MCF 10A (cell line): ENCODE results near the gene TRAPPC12. TPM values are rescaled to one million over a fixed set of nuclear protein-coding genes. Genes with fewer than 3 reads are reported as not detected.

ENCODE experiments used
- Bru-seq: library from RNA; stranded (reverse); fragments of 400-500 nt; gene quantifications from one replicate; lab custom pipeline; 2021; lab: Mats Ljungman, UMichigan
- BruChase-seq, 2 experiments: library from RNA; stranded (reverse); fragments of 400-500 nt; gene quantifications; one replicate each; lab custom pipeline; 2021; lab: Mats Ljungman, UMichigan
- BruUV-seq: library from RNA; stranded (reverse); fragments of 400-500 nt; replicated peaks from 2 replicates; lab custom pipeline; 2021; lab: Mats Ljungman, UMichigan
- CTCF ChIA-PET: fragments of 300-600 bp; sonication (Branson Sonifier 250); formaldehyde crosslinking; extraction: SDS; loops from one replicate; lab custom pipeline; 2021; ENCODE audit warnings: antibody characterized with exemption, inconsistent platforms; lab: Yijun Ruan, JAX
- POLR2A ChIA-PET: fragments of 300-600, 350-650 bp; sonication (Branson Sonifier 250); formaldehyde crosslinking; extraction: SDS; loops from one replicate; lab custom pipeline; 2020; ENCODE audit warnings: antibody characterized with exemption, inconsistent platforms; lab: Yijun Ruan, JAX
- DNase-seq: peaks from one replicate; pipeline ENCODE4 v3.0.0-alpha.2; 2018; ENCODE audit not compliant: unreplicated experiment
- H3K27ac Mint-ChIP-seq: one replicate; pipeline ENCODE4 v1.8.0; 2022; ENCODE audit warnings: mild to moderate bottlenecking, low read depth, mixed read lengths; ENCODE audit not compliant: unreplicated experiment
- H3K27me3 Mint-ChIP-seq: one replicate; pipeline ENCODE4 v1.8.0; 2022; ENCODE audit warnings: mixed read lengths; ENCODE audit not compliant: insufficient read depth, unreplicated experiment
- H3K36me3 Mint-ChIP-seq: one replicate; pipeline ENCODE4 v1.8.0; 2022; ENCODE audit warnings: mild to moderate bottlenecking, moderate library complexity, mixed read lengths; ENCODE audit not compliant: insufficient read depth, unreplicated experiment
- H3K4me1 Mint-ChIP-seq: one replicate; pipeline ENCODE4 v1.8.0; 2022; ENCODE audit warnings: mixed read lengths; ENCODE audit not compliant: insufficient read depth, unreplicated experiment
- H3K4me3 Mint-ChIP-seq: one replicate; pipeline ENCODE4 v1.8.0; 2022; ENCODE audit warnings: mild to moderate bottlenecking, moderate library complexity, mixed read lengths; ENCODE audit not compliant: unreplicated experiment
- H3K9me3 Mint-ChIP-seq: one replicate; pipeline ENCODE4 v1.8.0; 2022; ENCODE audit warnings: mixed read lengths; ENCODE audit not compliant: unreplicated experiment
- CTCF ChIP-seq: fragments of 200-600 bp; IDR thresholded peaks from one replicate; pipeline ENCODE4 v1.8.0; 2022; ENCODE audit warnings: antibody characterized with exemption, mild to moderate bottlenecking; ENCODE audit not compliant: unreplicated experiment
- intact Hi-C: fragments of 100-400 bp; cut with micrococcal nuclease; formaldehyde crosslinking; loops from 2 replicates; pipeline ENCODE4 v1.14.1; 2022
- long read RNA-seq: library from polyadenylated mRNA; stranded (forward); transcript quantifications from one replicate; pipeline ENCODE4 v2.0.0, GENCODE V29; 2022
- total RNA-seq: library from RNA; stranded (reverse); gene quantifications from 2 replicates; pipeline ENCODE4 v1.2.3, GENCODE V29; 2022

Gene TRAPPC12
- 84.4 and 102 TPM in 2 replicates for total RNA-seq
- Bru-seq, nascent RNA = percentile 82 among the genes with signal in this experiment
- BruChase-seq, experiment 1, labeled RNA remaining after a 6-hour chase = percentile 83 among the genes with signal in this experiment
- BruChase-seq, experiment 2, labeled RNA remaining after a 2-hour chase = percentile 87 among the genes with signal in this experiment
- long read RNA-seq, transcript TRAPPC12-201 (12 exons, 2,508 nt) = major isoform, 25 of 56 reads
- long read RNA-seq, partial matches to known transcripts = 18 of 56 reads
- long read RNA-seq, other reads (novel, unspliced or antisense) = 10 of 56 reads

- peak; percentile 93 for DNase-seq
- peak within 1 kb of the TSS; percentile 90 for H3K27ac Mint-ChIP-seq
- intact Hi-C loops = no loop called here
- ChIA-PET CTCF (interaction anchor here (0.6 to 2.0 kb wide), 9 partner anchors 8 to 715 kb away, joined by 3 to 10 read pairs (median 3); no protein-coding TSS in a partner anchor), POLR2A (interaction anchor here (0.6 to 2.2 kb wide), 11 partner anchors 17 to 1671 kb away, joined by 3 to 10 read pairs (median 3); partner anchors contain the start of gene RNASEH1)
- no peaks in the 10 kb centered on the region for H3K9me3 Mint-ChIP-seq
- peaks cover 5% of the 10 kb centered on the region for H3K4me1 Mint-ChIP-seq
- H3K4me3 Mint-ChIP-seq = peak within 1 kb of the TSS; percentile 99
- TF ChIP-seq CTCF = peak; percentile 35
- no peaks in the 10 kb centered on the region for H3K27me3 Mint-ChIP-seq
- BruUV-seq = no TSS peak
- peaks cover 27% of the 10 kb centered on the region for H3K36me3 Mint-ChIP-seq
Observed at GRCh38 chr2:3379647-3380534, at the start of gene TRAPPC12. TSS of gene TRAPPC12 (plus strand) at chr2:3379694. CDS start at chr2:3387624, 7,930 bp downstream.

GRCh38 chr2:3332133-3332532 is 47.4 kb upstream of the TRAPPC12 start:
- POLR2A ChIA-PET = no interaction called here
- intact Hi-C loops = no loop called here
- no peak for TF ChIP-seq CTCF
- Mint-ChIP-seq H3K36me3 (peaks cover 66% of the 10 kb centered on the region), H3K27me3 (no peaks in the 10 kb centered on the region), H3K27ac (no peak overlapping the region), H3K9me3 (no peaks in the 10 kb centered on the region), H3K4me3 (no peak overlapping the region), H3K4me1 (no peaks in the 10 kb centered on the region)
- DNase-seq = no peak
- no TSS peak for BruUV-seq
- CTCF ChIA-PET = no interaction called here

DNA sequence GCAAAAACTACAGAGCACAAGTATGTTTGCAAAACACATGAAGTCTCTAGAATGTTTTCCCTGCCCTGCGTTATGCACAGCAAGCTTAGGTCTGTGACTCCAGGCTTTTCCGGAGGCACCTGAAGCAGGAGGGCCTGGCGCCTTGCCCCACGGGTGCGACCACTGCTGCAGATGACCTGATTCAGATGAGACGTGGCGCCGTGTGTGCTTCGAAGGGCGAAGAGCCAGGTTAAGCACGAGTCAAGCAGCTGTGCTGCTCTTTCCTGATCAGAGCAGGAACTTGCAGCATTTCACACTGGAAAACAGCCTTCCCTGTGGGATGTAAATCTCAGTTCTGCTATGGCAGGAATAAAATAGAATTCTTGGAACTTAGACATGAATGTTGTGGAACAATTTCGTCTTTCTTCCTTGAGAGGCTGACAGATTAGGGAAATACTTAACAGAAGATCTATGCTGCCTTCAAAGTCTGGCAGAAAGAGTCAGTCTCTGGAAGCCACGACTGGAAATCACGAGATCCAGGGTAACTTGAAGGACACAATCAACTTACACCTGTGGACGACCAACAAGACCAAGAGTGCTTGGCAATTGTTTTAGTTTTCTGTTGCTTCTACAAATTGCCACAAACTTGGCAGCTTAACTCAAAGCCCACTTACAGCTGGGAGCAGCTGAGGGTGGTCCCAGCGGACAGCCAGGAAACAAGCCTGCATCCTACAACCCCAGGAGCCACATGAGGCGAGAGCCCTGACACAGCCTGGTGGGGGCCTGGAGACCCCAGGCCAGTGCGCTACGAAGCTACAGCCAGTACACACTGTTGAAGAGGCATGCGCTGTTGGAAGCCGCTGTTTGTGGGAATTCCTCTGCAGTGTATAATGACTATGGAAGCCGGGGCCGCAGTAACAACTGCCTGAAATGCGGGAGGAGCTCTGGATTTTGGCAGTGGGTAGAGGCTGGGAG is 44.8 kb upstream of the TRAPPC12 start:
- no peak overlapping the region for H3K4me3 Mint-ChIP-seq
- POLR2A ChIA-PET = no interaction called here
- BruUV-seq = no TSS peak

More for the DNA sequence above, 44.8 kb upstream of the TRAPPC12 start:
- Mint-ChIP-seq H3K9me3 (no peaks in the 10 kb centered on the region), H3K27me3 (no peaks in the 10 kb centered on the region), H3K27ac (no peak overlapping the region), H3K36me3 (peaks cover 58% of the 10 kb centered on the region), H3K4me1 (no peaks in the 10 kb centered on the region)
- no peak for DNase-seq
- no peak for TF ChIP-seq CTCF
- CTCF ChIA-PET = interaction anchor here (0.6 to 0.8 kb wide), 3 partner anchors 32 to 1517 kb away, joined by 3 read pairs; no protein-coding TSS in a partner anchor
- intact Hi-C loops = no loop called here
